K562 (cell line): ENCODE results near the gene U2AF1L4. TPM values are rescaled to one million over a fixed set of nuclear protein-coding genes. Genes with fewer than 3 reads are reported as not detected.
A peak's percentile ranks its signal among the peaks of the same experiment; 100 is the strongest.

ENCODE experiments used
- ATAC-seq: fragments of 200-7000 bp; cut with Tn5 transposase; 3 replicates; pipeline ENCODE4 v1.9.1; 2020; ENCODE audit warnings: moderate library complexity
- BruUV-seq: library from RNA; stranded (reverse); fragments of 400-500 nt; replicated peaks from 2 replicates; lab custom pipeline; 2021; lab: Mats Ljungman, UMichigan
- CTCF ChIA-PET: fragments of 300-600 bp; formaldehyde crosslinking; extraction: SDS; loops from one replicate; lab custom pipeline; 2021; ENCODE audit warnings: low intra/inter-chr PET ratio; lab: Yijun Ruan, JAX
- POLR2A ChIA-PET: fragments of 300-600, 350-650 bp; sonication (Branson Sonifier 250); formaldehyde crosslinking; extraction: SDS; loops from one replicate; lab custom pipeline; 2021; ENCODE audit warnings: antibody characterized with exemption, inconsistent platforms; lab: Yijun Ruan, JAX
- DNase-seq, 4 experiments: peaks; one replicate each; pipeline versions ENCODE4 v3.0.0 to v3.0.0-alpha.2; 2011 to 2018; ENCODE audit warnings: low spot score in 3 of 4, mixed read lengths in 3 of 4; ENCODE audit errors: extremely low read depth in 1 of 4
- FAIRE-seq: peaks from 2 replicates; lab custom pipeline; 2011; peaks lifted over from hg19 to GRCh38; lab: Jason Lieb, UNC
- H2AFZ ChIP-seq: 2 replicates; pipeline ENCODE4 v1.6.0; 2011; ENCODE audit warnings: low read depth, low read length, control low read depth, inconsistent platforms
- H3K27ac ChIP-seq: fragments of 200-600 bp; 3 replicates; pipeline ENCODE4 v1.8.0; 2011; ENCODE audit warnings: low read depth, mild to moderate bottlenecking, control low read depth, inconsistent platforms, low read length, moderate library complexity, mixed read lengths; ENCODE audit errors: extremely low read depth
- H3K27me3 ChIP-seq, 2 experiments: fragments of 300-600 bp in 1 of 2; 2 replicates in 1 of 2; 3 replicates in 1 of 2; pipeline versions ENCODE4 v1.6.0 to v1.8.0; 2011; ENCODE audit warnings: inconsistent platforms in 2 of 2, low read length in 2 of 2, mild to moderate bottlenecking in 1 of 2, mixed read lengths in 1 of 2, moderate library complexity in 1 of 2; ENCODE audit not compliant: control insufficient read depth in 2 of 2, insufficient read depth in 2 of 2
- H3K36me3 ChIP-seq: fragments of 300-600 bp; 3 replicates; pipeline ENCODE4 v1.8.0; 2011; ENCODE audit warnings: mild to moderate bottlenecking, low read length, inconsistent platforms; ENCODE audit not compliant: control insufficient read depth, insufficient read depth
- H3K4me1 ChIP-seq, 2 experiments: fragments of 200-600 bp in 1 of 2; replicated peaks in 1 of 2; 2 replicates in 1 of 2; 3 replicates in 1 of 2; pipeline versions ENCODE4 v1.5.1 to v1.8.0; 2011; ENCODE audit warnings: inconsistent platforms in 2 of 2, low read length in 2 of 2, mild to moderate bottlenecking in 1 of 2, mixed read lengths in 1 of 2, moderate library complexity in 1 of 2; ENCODE audit not compliant: control insufficient read depth in 2 of 2, insufficient read depth in 2 of 2
- H3K4me2 ChIP-seq: 2 replicates; pipeline ENCODE4 v1.6.1; 2011; ENCODE audit warnings: low read length, control low read depth, inconsistent platforms, mixed read lengths; ENCODE audit not compliant: insufficient read depth
- H3K4me3 ChIP-seq: fragments of 200-600 bp; sonication (generic), shearing (Covaris generic); 2 replicates; pipeline ENCODE4 v1.5.1; 2016; ENCODE audit warnings: control low read depth, inconsistent platforms
- H3K79me2 ChIP-seq: fragments of 200-600 bp; 3 replicates; pipeline ENCODE4 v1.8.0; 2011; ENCODE audit warnings: low read length, inconsistent platforms; ENCODE audit not compliant: control insufficient read depth, insufficient read depth
- H3K9ac ChIP-seq, 2 experiments: 2 replicates each; pipeline versions ENCODE4 v1.6.0 to v1.6.1; 2011; ENCODE audit warnings: low read depth in 2 of 2, low read length in 2 of 2, control low read depth in 1 of 2, inconsistent platforms in 1 of 2, mild to moderate bottlenecking in 1 of 2, mixed read lengths in 1 of 2; ENCODE audit not compliant: insufficient read depth in 1 of 2
- H3K9me1 ChIP-seq: one replicate; pipeline ENCODE4 v1.6.0; 2011; ENCODE audit warnings: inconsistent platforms, mild to moderate bottlenecking, low read length, moderate library complexity; ENCODE audit not compliant: control insufficient read depth, insufficient read depth
- H3K9me3 ChIP-seq: replicated peaks from 2 replicates; pipeline ENCODE4 v1.5.1; 2011; ENCODE audit warnings: low read depth, low read length, inconsistent platforms; ENCODE audit not compliant: control insufficient read depth, insufficient read depth
- H4K20me1 ChIP-seq: replicated peaks from 2 replicates; pipeline ENCODE4 v1.6.1; 2011; ENCODE audit warnings: low read length, inconsistent platforms, mixed read lengths; ENCODE audit not compliant: control insufficient read depth, insufficient read depth
- ELF1 ChIP-seq: fragments of 200-800 bp; sonication (Bioruptor generic); IDR thresholded peaks from 2 replicates; pipeline ENCODE4 v1.6.1; 2016; ENCODE audit warnings: missing genetic modification characterization, missing compliant biosample characterization
- PHB ChIP-seq: fragments of 250-450 bp; sonication (Bioruptor Pico); IDR thresholded peaks from 2 replicates; pipeline ENCODE4 v1.5.0; 2021
- PHB2 ChIP-seq: fragments of 450-650 bp; IDR thresholded peaks from 2 replicates; pipeline ENCODE4 v1.6.1; 2017; ENCODE audit warnings: low read depth
- SPI1 ChIP-seq: IDR thresholded peaks from 2 replicates; pipeline ENCODE4 v1.6.1; 2011; ENCODE audit warnings: low read depth, low read length, control low read depth, borderline replicate concordance
- SRSF1 ChIP-seq: fragments of 200-400 bp; formaldehyde crosslinking; IDR thresholded peaks from 2 replicates; pipeline ENCODE4 v1.6.1; 2017; ENCODE audit warnings: mild to moderate bottlenecking, low read depth, low read length, moderate library complexity
- TCF7L2 ChIP-seq: fragments of 150-350 bp; IDR thresholded peaks from 2 replicates; pipeline ENCODE4 v1.6.1; 2016; ENCODE audit warnings: low read depth, mild to moderate bottlenecking, low read length, moderate library complexity
- XRCC5 ChIP-seq: fragments of 200-400 bp; formaldehyde crosslinking; IDR thresholded peaks from 2 replicates; pipeline ENCODE4 v1.6.1; 2017; ENCODE audit warnings: low read depth, mild to moderate bottlenecking, low read length
- ZKSCAN8 ChIP-seq: fragments of 200-800 bp; sonication (Bioruptor generic); IDR thresholded peaks from 2 replicates; pipeline ENCODE4 v1.6.1; 2016; ENCODE audit warnings: missing genetic modification characterization, missing compliant biosample characterization
- ZNF282 ChIP-seq: sonication (generic); formaldehyde crosslinking; IDR thresholded peaks from 2 replicates; pipeline ENCODE4 v1.8.1; 2023; ENCODE audit warnings: missing genetic modification reagents
- WGBS: fragments of 100-300 bp; shearing (Covaris generic); methylation state at CpG from one replicate; pipeline ENCODE4 v1.1.6; 2016; ENCODE audit warnings: low coverage, mixed read lengths; ENCODE audit not compliant: insufficient coverage; ENCODE audit errors: missing lambda C conversion rate; 5-methylcytosine and 5-hydroxymethylcytosine counted together
- in situ Hi-C: fragments of 300-500 bp; cut with MboI; formaldehyde crosslinking; loops from 4 replicates; pipeline ENCODE4 v1.15.0; 2018; ENCODE audit warnings: inconsistent platforms, mixed read lengths
- intact Hi-C: fragments of 100-400 bp; cut with micrococcal nuclease; formaldehyde crosslinking; loops from 2 replicates; pipeline ENCODE4 v1.14.2; 2022
- polyA plus RNA-seq, 8 experiments: library from polyadenylated mRNA; depleted of rRNA in 4 of 8; stranded (reverse) in 5 of 8; unstranded in 3 of 8; fragments of >200 nt; fragmentation: Nextera tagmentation in 2 of 8; fragmentation: Illumina TruSeq in 1 of 8; extraction: Ambion mirVana in 2 of 8; extraction: Trizol in 1 of 8; gene quantifications; 2 replicates each; pipeline versions ENCODE4 v1.2.1 to v1.2.3, GENCODE V29; 2011 to 2014; ENCODE audit warnings: inconsistent platforms in 1 of 8, missing spikeins in 1 of 8
- total RNA-seq, 7 experiments: library from RNA; depleted of rRNA in 6 of 7; stranded (reverse); fragments of >200 nt in 6 of 7; fragmentation: Illumina TruSeq in 2 of 7; extraction: Trizol in 2 of 7; gene quantifications; 2 replicates each; pipeline versions ENCODE4 v1.2.1 to v1.2.3, GENCODE V29; 2011 to 2021; ENCODE audit warnings: low replicate concordance in 1 of 7

The U2AF1L4 gene
- total and polyA plus RNA-seq, 9 of the 15 experiments (the other 6 are each of a cell fraction or from before 2014, with no cell fraction given): 8.4 to 19.5 (median 12.6) TPM

- ATAC-seq (no peak), DNase-seq (no peak), FAIRE-seq (no peak)
- Histone ChIP-seq H3K27me3 (no peaks in the 10 kb centered on the region), H3K27ac (no peak overlapping the region), H3K9me1 (no peaks in the 10 kb centered on the region), H3K4me2 (no peak overlapping the region), H3K4me3 (no peak overlapping the region), H3K36me3 (peaks cover 56% of the 10 kb centered on the region; the same call in 2 of the 3 replicates), H3K4me1 (peaks cover 0 to 21% of the 10 kb centered on the region in 2 experiments; a peak in 2 of 5 replicates), H3K9me3 (no peaks in the 10 kb centered on the region; the same call in 1 of the 2 replicates), H3K79me2 (peaks cover 3% of the 10 kb centered on the region), H4K20me1 (no peaks in the 10 kb centered on the region), H3K9ac (0 out of 4 replicates have a peak overlapping the region, but pooled peaks of 1 of the 2 experiments have one; percentile 33), H2AFZ (no peak overlapping the region)
- TF ChIP-seq ZNF282 (CRISPR knock-in tag) (no peak), PHB2 (no peak), XRCC5 (no peak), SRSF1 (no peak), SPI1 (peak; percentile 52; the same call in 1 of the 2 replicates), ELF1 (tag) (no peak), TCF7L2 (no peak), ZKSCAN8 (CRISPR knock-in tag) (no peak), PHB (no peak)
- in situ Hi-C loops (no loop called here), intact Hi-C loops (no loop called here)
- CTCF ChIA-PET: no interaction called here
- no TSS peak for BruUV-seq
- POLR2A ChIA-PET: interaction anchor here (0.7 to 1.2 kb wide), 2 partner anchors 10 to 14 kb away, joined by 3 to 4 read pairs; no protein-coding TSS in a partner anchor
- 85% methylated on average over 15 of the region's 17 CpGs for WGBS
These were observed 19.5 kb upstream of the U2AF1L4 start for GRCh38 chr19:35764432-35765315.
